SK-N-SH (cell line): ENCODE data around the gene HPCAL1. TPM values are rescaled to one million over a fixed set of nuclear protein-coding genes. Genes with fewer than 3 reads are reported as not detected.

Experiments
- CTCF ChIA-PET: fragments of 300-600, 350-600 bp; formaldehyde crosslinking; extraction: SDS; loops from one replicate; lab custom pipeline; 2021; lab: Yijun Ruan, JAX
- POLR2A ChIA-PET: fragments of 350-600 bp; sonication (Branson Sonifier 250); formaldehyde crosslinking; extraction: SDS; loops from one replicate; lab custom pipeline; 2020; ENCODE audit warnings: antibody characterized with exemption, inconsistent platforms; lab: Yijun Ruan, JAX
- DNase-seq: peaks from one replicate; pipeline ENCODE4 v3.0.0; 2012
- H2AFZ ChIP-seq: fragments of 200-600 bp; sonication (generic); 2 replicates; pipeline ENCODE4 v1.8.1; 2016; ENCODE audit warnings: antibody characterized with exemption, mild to moderate bottlenecking, low read depth
- H3F3A ChIP-seq: fragments of 200-600 bp; sonication (generic); replicated peaks from 2 replicates; pipeline ENCODE3; 2016; ENCODE audit warnings: antibody characterized with exemption, mild to moderate bottlenecking; ENCODE audit not compliant: insufficient read depth
- H3K27ac ChIP-seq, 2 experiments: fragments of 200-500 bp in 1 of 2; fragments of 200-600 bp in 1 of 2; sonication (Bioruptor generic) in 1 of 2; sonication (generic), shearing (Covaris generic) in 1 of 2; 2 replicates each; pipeline versions ENCODE4 v1.5.1 to v1.6.1; 2014 to 2016; ENCODE audit warnings: low read depth in 2 of 2, inconsistent platforms in 1 of 2, low read length in 1 of 2, mild to moderate bottlenecking in 1 of 2, mixed read lengths in 1 of 2
- H3K27me3 ChIP-seq: fragments of 200-600 bp; sonication (generic), shearing (Covaris generic); 2 replicates; pipeline ENCODE4 v1.6.1; 2016; ENCODE audit warnings: mixed run types; ENCODE audit not compliant: insufficient read depth
- H3K36me3 ChIP-seq, 2 experiments: fragments of 200-500 bp in 1 of 2; fragments of 200-600 bp in 1 of 2; sonication (Bioruptor generic) in 1 of 2; sonication (generic) in 1 of 2; replicated peaks in 1 of 2; 2 replicates each; pipeline versions ENCODE3 to v1.5.1; 2014 to 2016; ENCODE audit warnings: low read length in 1 of 2, mild to moderate bottlenecking in 1 of 2; ENCODE audit not compliant: insufficient read depth in 2 of 2, control insufficient read depth in 1 of 2
- H3K4me1 ChIP-seq, 2 experiments: fragments of 200-500 bp in 1 of 2; fragments of 200-600 bp in 1 of 2; sonication (Bioruptor generic) in 1 of 2; sonication (generic), shearing (Covaris generic) in 1 of 2; 2 replicates each; pipeline versions ENCODE4 v1.5.1 to v1.6.1; 2014 to 2016; ENCODE audit warnings: low read depth in 1 of 2, low read length in 1 of 2, mixed run types in 1 of 2; ENCODE audit not compliant: insufficient read depth in 2 of 2, control insufficient read depth in 1 of 2
- H3K4me2 ChIP-seq: fragments of 200-600 bp; sonication (generic), shearing (Covaris generic); 2 replicates; pipeline ENCODE4 v1.6.1; 2017; ENCODE audit warnings: mixed run types
- H3K4me3 ChIP-seq, 2 experiments: fragments of 200-500 bp in 1 of 2; fragments of 200-600 bp in 1 of 2; sonication (Bioruptor generic) in 1 of 2; sonication (generic), shearing (Covaris generic) in 1 of 2; 2 replicates each; pipeline versions ENCODE4 v1.5.1 to v1.8.1; 2014 to 2016; ENCODE audit warnings: low read depth in 2 of 2, inconsistent platforms in 1 of 2, low read length in 1 of 2, mild to moderate bottlenecking in 1 of 2, mixed read lengths in 1 of 2, moderate library complexity in 1 of 2
- H3K79me2 ChIP-seq: fragments of 200-600 bp; sonication (generic); 2 replicates; pipeline ENCODE4 v1.8.1; 2017; ENCODE audit warnings: mild to moderate bottlenecking; ENCODE audit not compliant: insufficient read depth
- H3K9ac ChIP-seq: fragments of 200-600 bp; sonication (generic); 2 replicates; pipeline ENCODE4 v1.6.1; 2017; ENCODE audit warnings: mixed run types
- H3K9me2 ChIP-seq: fragments of 200-600 bp; sonication (generic); 2 replicates; pipeline ENCODE4 v1.6.1; 2017; ENCODE audit warnings: mixed run types
- H3K9me3 ChIP-seq: fragments of 200-600 bp; sonication (generic); 2 replicates; pipeline ENCODE4 v1.6.1; 2017; ENCODE audit warnings: mixed run types, mild to moderate bottlenecking, moderate library complexity
- H4K20me1 ChIP-seq: fragments of 200-600 bp; sonication (generic); 2 replicates; pipeline ENCODE4 v1.6.1; 2017; ENCODE audit warnings: mild to moderate bottlenecking, mixed run types; ENCODE audit not compliant: insufficient read depth
- ELF1 ChIP-seq: IDR thresholded peaks from 2 replicates; pipeline ENCODE4 v1.4.0; 2012
- EP300 ChIP-seq, 2 experiments: IDR thresholded peaks; 2 replicates each; pipeline versions ENCODE4 v1.4.0 to v1.6.1; 2012; ENCODE audit warnings: borderline replicate concordance in 1 of 2, low read depth in 1 of 2, low read length in 1 of 2
- EZH2phosphoT487 ChIP-seq: fragments of 200-600 bp; sonication (generic); IDR thresholded peaks from 2 replicates; pipeline ENCODE4 v1.6.1; 2017; ENCODE audit warnings: low read depth, mixed run types, mild to moderate bottlenecking, antibody characterized with exemption, moderate library complexity, borderline replicate concordance
- FOXJ3 ChIP-seq: sonication (generic); formaldehyde crosslinking; IDR thresholded peaks from 2 replicates; pipeline ENCODE4 v1.5.1; 2020; ENCODE audit warnings: mild to moderate bottlenecking, missing genetic modification reagents
- GABPA ChIP-seq: IDR thresholded peaks from 2 replicates; pipeline ENCODE4 v1.4.0; 2012; ENCODE audit warnings: low read depth, mild to moderate bottlenecking
- JUND ChIP-seq: IDR thresholded peaks from 2 replicates; pipeline ENCODE4 v1.4.0; 2012
- MEF2A ChIP-seq: IDR thresholded peaks from 2 replicates; pipeline ENCODE4 v1.4.0; 2012; ENCODE audit warnings: low read depth, borderline replicate concordance
- MXI1 ChIP-seq: IDR thresholded peaks from 2 replicates; pipeline ENCODE4 v1.6.1; 2012; ENCODE audit warnings: mild to moderate bottlenecking, low read depth, low read length, improper control_type of control experiment
- RAD21 ChIP-seq: IDR thresholded peaks from 2 replicates; pipeline ENCODE4 v1.6.1; 2012; ENCODE audit warnings: mild to moderate bottlenecking, low read length
- RCOR1 ChIP-seq: fragments of 150-350 bp; IDR thresholded peaks from 2 replicates; pipeline ENCODE4 v1.6.1; 2017; ENCODE audit warnings: antibody characterized with exemption, low read length
- RXRA ChIP-seq: IDR thresholded peaks from 2 replicates; pipeline ENCODE4 v1.4.0; 2012; ENCODE audit warnings: low read depth, mild to moderate bottlenecking, borderline replicate concordance
- SMC3 ChIP-seq: IDR thresholded peaks from 2 replicates; pipeline ENCODE4 v1.6.1; 2012; ENCODE audit warnings: low read depth, low read length, improper control_type of control experiment
- TAF1 ChIP-seq: IDR thresholded peaks from 2 replicates; pipeline ENCODE4 v1.6.1; 2012; ENCODE audit warnings: low read depth, mild to moderate bottlenecking, low read length, moderate library complexity, borderline replicate concordance
- TEAD4 ChIP-seq: IDR thresholded peaks from 2 replicates; pipeline ENCODE4 v1.4.0; 2012; ENCODE audit warnings: mild to moderate bottlenecking, borderline replicate concordance; ENCODE audit not compliant: insufficient read depth
- YY1 ChIP-seq: IDR thresholded peaks from 2 replicates; pipeline ENCODE4 v1.4.0; 2012; ENCODE audit warnings: low read depth, mild to moderate bottlenecking
- WGBS: methylation state at CpG from one replicate; pipeline ENCODE4 v1.1.6; 2017; ENCODE audit warnings: low lambda C conversion rate; 5-methylcytosine and 5-hydroxymethylcytosine counted together
- polyA plus RNA-seq, 3 experiments: library from polyadenylated mRNA; depleted of rRNA; stranded (reverse); fragments of >200 nt; gene quantifications; 2 replicates each; pipeline ENCODE4 v1.2.3, GENCODE V29; 2012
- TF ChIP-seq, protein P1 (sequence below): IDR thresholded peaks from 2 replicates; pipeline ENCODE4 v1.4.0; 2012; ENCODE audit warnings: low read depth
- TF ChIP-seq, protein P2 (sequence below): IDR thresholded peaks from 2 replicates; pipeline ENCODE4 v1.6.1; 2012; ENCODE audit warnings: mild to moderate bottlenecking, low read depth, low read length, moderate library complexity
- TF ChIP-seq, protein P3 (sequence below): IDR thresholded peaks from 2 replicates; pipeline ENCODE4 v1.4.0; 2012; ENCODE audit warnings: low read depth, borderline replicate concordance
- TF ChIP-seq, protein P4 (sequence below): fragments of 200-600 bp; sonication (generic); IDR thresholded peaks from 2 replicates; pipeline ENCODE4 v1.6.1; 2017; ENCODE audit warnings: antibody characterized with exemption, mild to moderate bottlenecking, moderate library complexity

The HPCAL1 gene
- polyA plus RNA-seq, 1 of the 3 experiments (the other 2 are of a cell fraction): 77.0 TPM

DNA sequence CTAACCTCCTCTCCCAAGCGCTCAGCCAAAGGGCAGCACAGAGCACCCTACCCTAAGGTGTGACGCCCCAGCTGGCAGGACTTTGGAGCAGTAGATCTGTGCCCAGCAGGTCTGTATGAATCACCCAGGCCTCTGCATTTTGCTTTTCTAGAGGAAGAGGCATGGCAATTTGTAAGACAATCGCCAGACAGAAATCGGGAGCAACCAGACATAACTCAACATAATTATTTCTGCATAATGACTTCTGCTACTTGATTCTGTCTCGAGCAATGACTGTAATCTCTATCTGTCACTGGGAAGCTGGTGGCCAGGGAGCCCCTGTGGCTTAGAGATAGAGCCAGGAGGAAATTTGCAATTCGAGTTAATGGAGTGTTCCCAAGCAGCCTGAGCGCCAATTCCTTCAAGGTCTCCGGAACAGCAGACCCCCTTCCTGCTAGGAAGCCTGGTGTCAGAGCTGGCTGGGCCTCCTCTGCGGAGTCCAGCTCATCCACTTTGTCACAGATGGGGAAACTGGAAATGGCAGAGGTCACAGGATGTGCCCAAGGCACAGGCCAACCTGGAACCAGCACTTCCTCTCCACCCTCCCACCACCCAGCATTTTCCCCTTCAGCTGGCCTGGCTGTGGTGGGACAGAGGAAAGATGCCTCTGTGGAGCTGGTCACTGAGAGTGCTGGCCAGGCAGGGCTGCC is 90.4 kb downstream of the HPCAL1 start (continued):
- TF ChIP-seq TAF1 (no peak), EP300 (IDR thresholded peaks at IDR 0.05; ENCODE audit: borderline replicate concordance in 1 of 2, low read depth in 1 of 2, low read length in 1 of 2) (peak in 1 of 2 experiments; percentile 96; a peak in 2 of 4 replicates), GABPA (no peak), FOXJ3 (CRISPR knock-in tag) (peak; percentile 86; the same call in 1 of the 2 replicates), ELF1 (no peak), JUND (no peak)

DNA sequence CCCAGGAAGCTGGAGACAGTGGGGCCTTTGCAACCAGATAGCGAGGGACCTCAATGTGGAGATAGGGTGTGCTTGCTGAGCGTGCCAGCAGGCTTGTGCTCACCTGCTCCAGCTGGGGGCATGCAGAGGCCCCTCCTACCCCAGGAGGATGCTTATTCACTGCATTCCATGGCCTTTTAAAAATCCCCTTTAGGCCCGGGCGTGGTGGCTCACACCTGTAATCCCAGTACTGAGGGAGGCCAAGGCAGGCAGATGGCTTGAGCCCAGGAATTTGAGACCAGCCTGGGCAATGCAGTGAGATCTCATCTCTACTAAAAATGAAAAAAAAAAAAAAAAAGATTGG is 90.9 kb downstream of the HPCAL1 start:
- Histone ChIP-seq H3K27me3 (no peaks in the 10 kb centered on the region), H3K27ac (peak overlapping the region in 1 of 2 experiments; percentile 96; a peak in 2 of 4 replicates), H3K79me2 (0 out of 2 replicates have a peak, but pooled peaks cover 4% of the 10 kb centered on the region), H3K4me1 (peaks cover 3 to 87% of the 10 kb centered on the region in 2 experiments; a peak in 3 of 4 replicates), H3F3A (no peaks in the 10 kb centered on the region), H3K9ac (no peak overlapping the region), H3K4me2 (no peak overlapping the region), H4K20me1 (0 out of 2 replicates have a peak, but pooled peaks cover 4% of the 10 kb centered on the region), H3K36me3 (no peaks in the 10 kb centered on the region), H3K9me2 (no peaks in the 10 kb centered on the region), H2AFZ (no peak overlapping the region), H3K4me3 (no peak overlapping the region), H3K9me3 (no peaks in the 10 kb centered on the region)
- TF ChIP-seq SMC3: no peak
- TF ChIP-seq TEAD4: no peak
- TF ChIP-seq, protein P1, sequence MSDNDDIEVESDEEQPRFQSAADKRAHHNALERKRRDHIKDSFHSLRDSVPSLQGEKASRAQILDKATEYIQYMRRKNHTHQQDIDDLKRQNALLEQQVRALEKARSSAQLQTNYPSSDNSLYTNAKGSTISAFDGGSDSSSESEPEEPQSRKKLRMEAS: no peak
- no peak for TF ChIP-seq EZH2phosphoT487
- no peak for TF ChIP-seq RAD21
- no peak for TF ChIP-seq RXRA
- TF ChIP-seq MEF2A: no peak
- no peak for DNase-seq
- CTCF ChIA-PET: interaction anchor here (0.7 to 5.0 kb wide), 19 partner anchors 8 to 269 kb away, joined by 3 to 53 read pairs (median 3); partner anchors contain the start of gene HPCAL1
- POLR2A ChIA-PET: interaction anchor here (0.7 to 1.7 kb wide), 12 partner anchors 11 to 419 kb away, joined by 3 to 6 read pairs (median 4); no protein-coding TSS in a partner anchor
- 97% methylated on average over 3 of the region's 4 CpGs for WGBS

DNA sequence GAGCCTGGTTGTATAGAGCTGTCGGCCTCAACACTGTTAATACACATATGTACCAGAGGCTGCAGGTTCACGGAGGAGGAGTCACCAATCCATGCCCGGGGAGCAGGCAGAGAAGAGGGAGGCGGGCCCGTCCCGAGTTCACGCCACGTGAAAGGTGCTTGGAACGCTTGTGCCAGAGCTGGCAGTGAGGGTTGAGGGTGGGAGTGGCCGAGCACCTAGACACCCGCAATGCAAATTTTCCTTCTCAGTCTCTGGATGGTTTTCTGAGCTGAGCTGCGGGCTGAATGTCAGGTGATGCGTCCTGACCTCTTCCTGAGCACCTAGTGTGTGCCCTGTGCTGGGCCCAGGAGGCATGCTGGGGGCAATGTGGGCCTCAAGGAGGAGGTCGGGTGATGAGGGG is 93.2 kb downstream of the HPCAL1 start:
- Histone ChIP-seq H3K79me2 (0 out of 2 replicates have a peak, but pooled peaks cover 4% of the 10 kb centered on the region), H3K9me3 (no peaks in the 10 kb centered on the region), H3K4me1 (peaks cover 3 to 71% of the 10 kb centered on the region in 2 experiments; a peak in 3 of 4 replicates), H3K4me2 (no peak overlapping the region), H3K36me3 (peaks cover 0 to 4% of the 10 kb centered on the region in 2 experiments), H3K27ac (peak overlapping the region in 1 of 2 experiments; percentile 56; a peak in 2 of 4 replicates), H2AFZ (no peak overlapping the region), H3K9me2 (no peaks in the 10 kb centered on the region), H3F3A (no peaks in the 10 kb centered on the region), H3K9ac (no peak overlapping the region), H4K20me1 (0 out of 2 replicates have a peak, but pooled peaks cover 4% of the 10 kb centered on the region), H3K4me3 (no peak overlapping the region), H3K27me3 (no peaks in the 10 kb centered on the region)
- CTCF ChIA-PET: interaction anchor here (1.4 to 5.0 kb wide), 2 partner anchors 14 to 72 kb away, joined by 3 to 53 read pairs; no protein-coding TSS in a partner anchor
- 93% methylated on average over 14 of the region's 14 CpGs for WGBS
- POLR2A ChIA-PET: no interaction called here
- DNase-seq: no peak
- TF ChIP-seq, protein P2, sequence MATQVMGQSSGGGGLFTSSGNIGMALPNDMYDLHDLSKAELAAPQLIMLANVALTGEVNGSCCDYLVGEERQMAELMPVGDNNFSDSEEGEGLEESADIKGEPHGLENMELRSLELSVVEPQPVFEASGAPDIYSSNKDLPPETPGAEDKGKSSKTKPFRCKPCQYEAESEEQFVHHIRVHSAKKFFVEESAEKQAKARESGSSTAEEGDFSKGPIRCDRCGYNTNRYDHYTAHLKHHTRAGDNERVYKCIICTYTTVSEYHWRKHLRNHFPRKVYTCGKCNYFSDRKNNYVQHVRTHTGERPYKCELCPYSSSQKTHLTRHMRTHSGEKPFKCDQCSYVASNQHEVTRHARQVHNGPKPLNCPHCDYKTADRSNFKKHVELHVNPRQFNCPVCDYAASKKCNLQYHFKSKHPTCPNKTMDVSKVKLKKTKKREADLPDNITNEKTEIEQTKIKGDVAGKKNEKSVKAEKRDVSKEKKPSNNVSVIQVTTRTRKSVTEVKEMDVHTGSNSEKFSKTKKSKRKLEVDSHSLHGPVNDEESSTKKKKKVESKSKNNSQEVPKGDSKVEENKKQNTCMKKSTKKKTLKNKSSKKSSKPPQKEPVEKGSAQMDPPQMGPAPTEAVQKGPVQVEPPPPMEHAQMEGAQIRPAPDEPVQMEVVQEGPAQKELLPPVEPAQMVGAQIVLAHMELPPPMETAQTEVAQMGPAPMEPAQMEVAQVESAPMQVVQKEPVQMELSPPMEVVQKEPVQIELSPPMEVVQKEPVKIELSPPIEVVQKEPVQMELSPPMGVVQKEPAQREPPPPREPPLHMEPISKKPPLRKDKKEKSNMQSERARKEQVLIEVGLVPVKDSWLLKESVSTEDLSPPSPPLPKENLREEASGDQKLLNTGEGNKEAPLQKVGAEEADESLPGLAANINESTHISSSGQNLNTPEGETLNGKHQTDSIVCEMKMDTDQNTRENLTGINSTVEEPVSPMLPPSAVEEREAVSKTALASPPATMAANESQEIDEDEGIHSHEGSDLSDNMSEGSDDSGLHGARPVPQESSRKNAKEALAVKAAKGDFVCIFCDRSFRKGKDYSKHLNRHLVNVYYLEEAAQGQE: no peak
- TF ChIP-seq GABPA: no peak
- no peak for TF ChIP-seq JUND
- TF ChIP-seq RCOR1: no peak
- no peak for TF ChIP-seq YY1
- no peak for TF ChIP-seq MXI1
- TF ChIP-seq EZH2phosphoT487: no peak
- TF ChIP-seq FOXJ3 (CRISPR knock-in tag): no peak
- TF ChIP-seq, protein P3, sequence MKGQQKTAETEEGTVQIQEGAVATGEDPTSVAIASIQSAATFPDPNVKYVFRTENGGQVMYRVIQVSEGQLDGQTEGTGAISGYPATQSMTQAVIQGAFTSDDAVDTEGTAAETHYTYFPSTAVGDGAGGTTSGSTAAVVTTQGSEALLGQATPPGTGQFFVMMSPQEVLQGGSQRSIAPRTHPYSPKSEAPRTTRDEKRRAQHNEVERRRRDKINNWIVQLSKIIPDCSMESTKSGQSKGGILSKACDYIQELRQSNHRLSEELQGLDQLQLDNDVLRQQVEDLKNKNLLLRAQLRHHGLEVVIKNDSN: no peak
- no peak for TF ChIP-seq EP300 (IDR thresholded peaks at IDR 0.05; ENCODE audit: borderline replicate concordance in 1 of 2, low read depth in 1 of 2, low read length in 1 of 2)
- TF ChIP-seq, protein P4, sequence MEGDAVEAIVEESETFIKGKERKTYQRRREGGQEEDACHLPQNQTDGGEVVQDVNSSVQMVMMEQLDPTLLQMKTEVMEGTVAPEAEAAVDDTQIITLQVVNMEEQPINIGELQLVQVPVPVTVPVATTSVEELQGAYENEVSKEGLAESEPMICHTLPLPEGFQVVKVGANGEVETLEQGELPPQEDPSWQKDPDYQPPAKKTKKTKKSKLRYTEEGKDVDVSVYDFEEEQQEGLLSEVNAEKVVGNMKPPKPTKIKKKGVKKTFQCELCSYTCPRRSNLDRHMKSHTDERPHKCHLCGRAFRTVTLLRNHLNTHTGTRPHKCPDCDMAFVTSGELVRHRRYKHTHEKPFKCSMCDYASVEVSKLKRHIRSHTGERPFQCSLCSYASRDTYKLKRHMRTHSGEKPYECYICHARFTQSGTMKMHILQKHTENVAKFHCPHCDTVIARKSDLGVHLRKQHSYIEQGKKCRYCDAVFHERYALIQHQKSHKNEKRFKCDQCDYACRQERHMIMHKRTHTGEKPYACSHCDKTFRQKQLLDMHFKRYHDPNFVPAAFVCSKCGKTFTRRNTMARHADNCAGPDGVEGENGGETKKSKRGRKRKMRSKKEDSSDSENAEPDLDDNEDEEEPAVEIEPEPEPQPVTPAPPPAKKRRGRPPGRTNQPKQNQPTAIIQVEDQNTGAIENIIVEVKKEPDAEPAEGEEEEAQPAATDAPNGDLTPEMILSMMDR: no peak
